Glutamatergic neuron (in vitro differentiated cells): ENCODE data around the gene GPC6. TPM values are rescaled to one million over a fixed set of nuclear protein-coding genes. Genes with fewer than 3 reads are reported as not detected.

Experiments used
- DNase-seq: peaks from one replicate; pipeline ENCODE4 v3.0.0; 2022
- H3K27ac Mint-ChIP-seq: one replicate; pipeline ENCODE4 v1.8.0; 2020; ENCODE audit warnings: mild to moderate bottlenecking, mixed read lengths, inconsistent platforms; ENCODE audit not compliant: unreplicated experiment
- H3K27me3 Mint-ChIP-seq: one replicate; pipeline ENCODE4 v1.8.0; 2020; ENCODE audit warnings: mild to moderate bottlenecking, moderate library complexity, mixed read lengths, inconsistent platforms; ENCODE audit not compliant: unreplicated experiment
- H3K36me3 Mint-ChIP-seq: one replicate; pipeline ENCODE4 v1.8.0; 2020; ENCODE audit warnings: mild to moderate bottlenecking, mixed read lengths, inconsistent platforms; ENCODE audit not compliant: unreplicated experiment
- H3K4me1 Mint-ChIP-seq: one replicate; pipeline ENCODE4 v1.8.0; 2020; ENCODE audit warnings: mild to moderate bottlenecking, low read depth, mixed read lengths, inconsistent platforms; ENCODE audit not compliant: unreplicated experiment
- H3K4me3 Mint-ChIP-seq: one replicate; pipeline ENCODE4 v1.8.0; 2020; ENCODE audit warnings: mild to moderate bottlenecking, mixed read lengths, inconsistent platforms; ENCODE audit not compliant: unreplicated experiment
- H3K9me3 Mint-ChIP-seq: one replicate; pipeline ENCODE4 v1.8.0; 2020; ENCODE audit warnings: mild to moderate bottlenecking, moderate library complexity, mixed read lengths, inconsistent platforms; ENCODE audit not compliant: unreplicated experiment
- total RNA-seq: library from RNA; stranded (reverse); fragmentation: NEBNext Ultra II Directional; extraction: Animal tissue kit (Norgen Biotek cat#: 25700); gene quantifications from one replicate; pipeline ENCODE4 v1.2.1, GENCODE V29; 2021; ENCODE audit not compliant: unreplicated experiment
- TF ChIP-seq, protein P1 (sequence below): fragments of 200-600 bp; sonication (generic); IDR thresholded peaks from one replicate; pipeline ENCODE4 v1.5.0; 2021; ENCODE audit not compliant: partially characterized antibody, unreplicated experiment

Gene GPC6
- total RNA-seq, 1 donor from 2014 or later, result 11.8 TPM

- H3K4me3 Mint-ChIP-seq, result no peak overlapping the region
- H3K4me1 Mint-ChIP-seq, result peaks cover 3% of the 10 kb centered on the region
- no peaks in the 10 kb centered on the region for H3K9me3 Mint-ChIP-seq
- TF ChIP-seq, protein P1, sequence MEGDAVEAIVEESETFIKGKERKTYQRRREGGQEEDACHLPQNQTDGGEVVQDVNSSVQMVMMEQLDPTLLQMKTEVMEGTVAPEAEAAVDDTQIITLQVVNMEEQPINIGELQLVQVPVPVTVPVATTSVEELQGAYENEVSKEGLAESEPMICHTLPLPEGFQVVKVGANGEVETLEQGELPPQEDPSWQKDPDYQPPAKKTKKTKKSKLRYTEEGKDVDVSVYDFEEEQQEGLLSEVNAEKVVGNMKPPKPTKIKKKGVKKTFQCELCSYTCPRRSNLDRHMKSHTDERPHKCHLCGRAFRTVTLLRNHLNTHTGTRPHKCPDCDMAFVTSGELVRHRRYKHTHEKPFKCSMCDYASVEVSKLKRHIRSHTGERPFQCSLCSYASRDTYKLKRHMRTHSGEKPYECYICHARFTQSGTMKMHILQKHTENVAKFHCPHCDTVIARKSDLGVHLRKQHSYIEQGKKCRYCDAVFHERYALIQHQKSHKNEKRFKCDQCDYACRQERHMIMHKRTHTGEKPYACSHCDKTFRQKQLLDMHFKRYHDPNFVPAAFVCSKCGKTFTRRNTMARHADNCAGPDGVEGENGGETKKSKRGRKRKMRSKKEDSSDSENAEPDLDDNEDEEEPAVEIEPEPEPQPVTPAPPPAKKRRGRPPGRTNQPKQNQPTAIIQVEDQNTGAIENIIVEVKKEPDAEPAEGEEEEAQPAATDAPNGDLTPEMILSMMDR, result no peak
- no peak overlapping the region for H3K27ac Mint-ChIP-seq
- H3K27me3 Mint-ChIP-seq, result no peaks in the 10 kb centered on the region
- DNase-seq, result no peak
- H3K36me3 Mint-ChIP-seq, result no peaks in the 10 kb centered on the region
Observed at GRCh38 chr13:94286581-94286980, 1060.0 kb downstream of the GPC6 start.

- TF ChIP-seq, protein P1, result no peak
- no peak overlapping the region for H3K4me3 Mint-ChIP-seq
- no peaks in the 10 kb centered on the region for H3K27me3 Mint-ChIP-seq
- H3K36me3 Mint-ChIP-seq, result no peaks in the 10 kb centered on the region
- no peaks in the 10 kb centered on the region for H3K9me3 Mint-ChIP-seq
- peaks cover 7% of the 10 kb centered on the region for H3K4me1 Mint-ChIP-seq
- DNase-seq, result no peak
- H3K27ac Mint-ChIP-seq, result no peak overlapping the region
Observed at GRCh38 chr13:94291631-94292322, 1065.2 kb downstream of the GPC6 start.

GRCh38 chr13:94292323-94292640, 1065.7 kb downstream of the GPC6 start:
- DNase-seq, result no peak
- H3K4me1 Mint-ChIP-seq, result peaks cover 6% of the 10 kb centered on the region
- no peak overlapping the region for H3K4me3 Mint-ChIP-seq
- H3K9me3 Mint-ChIP-seq, result no peaks in the 10 kb centered on the region
- no peaks in the 10 kb centered on the region for H3K36me3 Mint-ChIP-seq
- peaks cover 2% of the 10 kb centered on the region for H3K27me3 Mint-ChIP-seq
- H3K27ac Mint-ChIP-seq, result no peak overlapping the region
- TF ChIP-seq, protein P1, result no peak

- Mint-ChIP-seq H3K27me3 (peaks cover 4% of the 10 kb centered on the region), H3K9me3 (no peaks in the 10 kb centered on the region), H3K27ac (no peak overlapping the region), H3K4me3 (no peak overlapping the region), H3K36me3 (no peaks in the 10 kb centered on the region), H3K4me1 (peaks cover 6% of the 10 kb centered on the region)
- no peak for DNase-seq
- TF ChIP-seq, protein P1, result no peak
Observed at GRCh38 chr13:94296471-94296870, 1069.9 kb downstream of the GPC6 start.

DNA sequence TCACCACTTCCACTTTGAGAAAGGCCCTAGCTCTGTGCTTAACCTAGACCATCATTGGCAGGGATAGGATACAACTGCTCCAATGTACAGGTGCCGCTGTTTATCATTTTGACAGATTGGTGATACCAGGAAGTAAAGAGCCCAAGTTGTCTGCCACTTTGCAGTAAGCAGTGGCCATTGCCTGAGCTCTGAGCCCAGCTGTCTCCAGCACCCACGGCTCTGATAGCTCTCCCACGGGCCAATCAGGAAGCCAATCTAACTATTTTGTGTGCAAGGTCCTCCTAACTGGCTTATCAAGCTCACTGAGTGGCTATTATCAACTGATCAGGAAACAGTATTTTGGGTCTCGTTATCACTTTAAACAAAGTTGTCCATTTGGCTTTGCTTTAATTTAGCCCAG, 1071.7 kb downstream of the GPC6 start:
- Mint-ChIP-seq H3K27me3 (peaks cover 4% of the 10 kb centered on the region), H3K4me1 (peaks cover 18% of the 10 kb centered on the region), H3K9me3 (peaks cover under 1% of the 10 kb centered on the region), H3K27ac (no peak overlapping the region), H3K4me3 (no peak overlapping the region), H3K36me3 (no peaks in the 10 kb centered on the region)
- DNase-seq, result no peak
- TF ChIP-seq, protein P1, result no peak
